K562 (cell line): ENCODE data around the gene CPED1. TPM values are rescaled to one million over a fixed set of nuclear protein-coding genes. Genes with fewer than 3 reads are reported as not detected.
A peak's percentile ranks its signal among the peaks of the same experiment; 100 is the strongest.

Source experiments
- ADNP ChIP-seq: fragments of 200-800 bp; sonication (Bioruptor generic); IDR thresholded peaks from 2 replicates; pipeline ENCODE4 v1.6.1; 2016; ENCODE audit warnings: missing genetic modification characterization, missing compliant biosample characterization
- BRF1 ChIP-seq: IDR thresholded peaks from 3 replicates; pipeline ENCODE4 v1.6.1; 2011; ENCODE audit warnings: borderline replicate concordance, mild to moderate bottlenecking; ENCODE audit not compliant: insufficient read length; ENCODE audit errors: extremely low read depth
- DMBX1 ChIP-seq: fragments of 250-450 bp; sonication (Bioruptor Pico); IDR thresholded peaks from 2 replicates; pipeline ENCODE4 v1.8.0; 2022; ENCODE audit warnings: inconsistent platforms, mild to moderate bottlenecking, moderate library complexity, borderline replicate concordance
- DPF2 ChIP-seq: fragments of 450-650 bp; IDR thresholded peaks from 2 replicates; pipeline ENCODE4 v1.6.1; 2016
- ERF ChIP-seq: fragments of 450-650 bp; formaldehyde crosslinking; IDR thresholded peaks from 2 replicates; pipeline ENCODE4 v1.4.0; 2020; ENCODE audit warnings: mild to moderate bottlenecking, mixed read lengths
- KDM2B ChIP-seq: fragments of 250-450 bp; sonication (Bioruptor Pico); IDR thresholded peaks from 2 replicates; pipeline ENCODE4 v1.8.0; 2021; ENCODE audit warnings: mild to moderate bottlenecking, moderate library complexity
- L3MBTL2 ChIP-seq: fragments of 450-650 bp; IDR thresholded peaks from 2 replicates; pipeline ENCODE4 v1.6.1; 2016; ENCODE audit warnings: mild to moderate bottlenecking, moderate library complexity
- NR1H2 ChIP-seq: sonication (generic); formaldehyde crosslinking; IDR thresholded peaks from 2 replicates; pipeline ENCODE4 v1.4.0; 2020; ENCODE audit warnings: mild to moderate bottlenecking, missing genetic modification reagents
- NR2C2 ChIP-seq, 2 experiments: fragments of 200-800 bp in 1 of 2; sonication (Bioruptor generic) in 1 of 2; sonication (generic) in 1 of 2; formaldehyde crosslinking in 1 of 2; IDR thresholded peaks; 2 replicates each; pipeline versions ENCODE4 v1.6.1 to v1.8.0; 2016 to 2022; ENCODE audit warnings: mild to moderate bottlenecking in 1 of 2, missing compliant biosample characterization in 1 of 2, missing genetic modification characterization in 1 of 2, missing genetic modification reagents in 1 of 2
- NR2F6 ChIP-seq: fragments of 450-650 bp; formaldehyde crosslinking; IDR thresholded peaks from 2 replicates; pipeline ENCODE4 v1.4.0; 2020; ENCODE audit warnings: mild to moderate bottlenecking
- PHF8 ChIP-seq: fragments of 200-600 bp; sonication (generic); IDR thresholded peaks from 2 replicates; pipeline ENCODE4 v1.6.1; 2012; ENCODE audit warnings: mixed run types, mild to moderate bottlenecking, inconsistent platforms, low read length, moderate library complexity, borderline replicate concordance
- RBM22 ChIP-seq: fragments of 200-400 bp; formaldehyde crosslinking; IDR thresholded peaks from 2 replicates; pipeline ENCODE4 v1.6.1; 2018; ENCODE audit warnings: low read length, low read depth; ENCODE audit not compliant: poor library complexity, severe bottlenecking
- SAP30 ChIP-seq: fragments of 200-600 bp; sonication (generic); IDR thresholded peaks from 2 replicates; pipeline ENCODE4 v1.6.1; 2012; ENCODE audit warnings: borderline replicate concordance, low read depth, mild to moderate bottlenecking, moderate library complexity, low read length, control low read depth, inconsistent platforms; ENCODE audit not compliant: insufficient read depth, poor library complexity, severe bottlenecking
- SIRT6 ChIP-seq: IDR thresholded peaks from one replicate; pipeline ENCODE4 v1.6.1; 2012; ENCODE audit warnings: low read depth, mild to moderate bottlenecking, control low read depth, inconsistent platforms, low read length, moderate library complexity
- TARDBP ChIP-seq: fragments of 450-650 bp; IDR thresholded peaks from 2 replicates; pipeline ENCODE4 v1.6.1; 2016
- TBP ChIP-seq: optimal IDR thresholded peaks from 2 replicates; pipeline ENCODE3; 2011; ENCODE audit warnings: low read depth, low read length, improper control_type of control experiment
- ZFPM2 ChIP-seq: fragments of 250-450 bp; sonication (Bioruptor Pico); IDR thresholded peaks from 2 replicates; pipeline ENCODE4 v1.5.1; 2022; ENCODE audit warnings: mild to moderate bottlenecking
- ZKSCAN1 ChIP-seq: fragments of 150-350 bp; IDR thresholded peaks from 2 replicates; pipeline ENCODE4 v1.6.1; 2016; ENCODE audit warnings: low read depth, low read length
- ZNF780A ChIP-seq: fragments of 250-450 bp; sonication (Bioruptor Pico); IDR thresholded peaks from 2 replicates; pipeline ENCODE4 v1.5.0; 2021; ENCODE audit warnings: mild to moderate bottlenecking
- polyA plus RNA-seq, 8 experiments: library from polyadenylated mRNA; depleted of rRNA in 4 of 8; stranded (reverse) in 5 of 8; unstranded in 3 of 8; fragments of >200 nt; fragmentation: Nextera tagmentation in 2 of 8; fragmentation: Illumina TruSeq in 1 of 8; extraction: Ambion mirVana in 2 of 8; extraction: Trizol in 1 of 8; gene quantifications; 2 replicates each; pipeline versions ENCODE4 v1.2.1 to v1.2.3, GENCODE V29; 2011 to 2014; ENCODE audit warnings: inconsistent platforms in 1 of 8, missing spikeins in 1 of 8
- total RNA-seq, 7 experiments: library from RNA; depleted of rRNA in 6 of 7; stranded (reverse); fragments of >200 nt in 6 of 7; fragmentation: Illumina TruSeq in 2 of 7; extraction: Trizol in 2 of 7; gene quantifications; 2 replicates each; pipeline versions ENCODE4 v1.2.1 to v1.2.3, GENCODE V29; 2011 to 2021; ENCODE audit warnings: low replicate concordance in 1 of 7
- TF ChIP-seq, protein P1 (sequence below), 2 experiments: fragments of 150-350 bp in 1 of 2; IDR thresholded peaks; 2 replicates each; pipeline ENCODE4 v1.6.1; 2012 to 2016; ENCODE audit warnings: low read depth in 2 of 2, low read length in 2 of 2, mild to moderate bottlenecking in 1 of 2, moderate library complexity in 1 of 2
- TF ChIP-seq, protein P2 (sequence below): fragments of 250-450 bp; sonication (Bioruptor Pico); IDR thresholded peaks from 2 replicates; pipeline ENCODE4 v1.4.0; 2020; ENCODE audit warnings: mild to moderate bottlenecking, moderate library complexity
- TF ChIP-seq, protein P3 (sequence below): fragments of 250-450 bp; sonication (Bioruptor Pico); IDR thresholded peaks from 2 replicates; pipeline ENCODE4 v1.8.0; 2021; ENCODE audit warnings: moderate library complexity, mild to moderate bottlenecking, inconsistent platforms

CPED1 gene
- total and polyA plus RNA-seq, 9 of the 15 experiments (the other 6 are each of a cell fraction or from before 2014, with no cell fraction given), result 195 to 393 (median 290) TPM

DNA sequence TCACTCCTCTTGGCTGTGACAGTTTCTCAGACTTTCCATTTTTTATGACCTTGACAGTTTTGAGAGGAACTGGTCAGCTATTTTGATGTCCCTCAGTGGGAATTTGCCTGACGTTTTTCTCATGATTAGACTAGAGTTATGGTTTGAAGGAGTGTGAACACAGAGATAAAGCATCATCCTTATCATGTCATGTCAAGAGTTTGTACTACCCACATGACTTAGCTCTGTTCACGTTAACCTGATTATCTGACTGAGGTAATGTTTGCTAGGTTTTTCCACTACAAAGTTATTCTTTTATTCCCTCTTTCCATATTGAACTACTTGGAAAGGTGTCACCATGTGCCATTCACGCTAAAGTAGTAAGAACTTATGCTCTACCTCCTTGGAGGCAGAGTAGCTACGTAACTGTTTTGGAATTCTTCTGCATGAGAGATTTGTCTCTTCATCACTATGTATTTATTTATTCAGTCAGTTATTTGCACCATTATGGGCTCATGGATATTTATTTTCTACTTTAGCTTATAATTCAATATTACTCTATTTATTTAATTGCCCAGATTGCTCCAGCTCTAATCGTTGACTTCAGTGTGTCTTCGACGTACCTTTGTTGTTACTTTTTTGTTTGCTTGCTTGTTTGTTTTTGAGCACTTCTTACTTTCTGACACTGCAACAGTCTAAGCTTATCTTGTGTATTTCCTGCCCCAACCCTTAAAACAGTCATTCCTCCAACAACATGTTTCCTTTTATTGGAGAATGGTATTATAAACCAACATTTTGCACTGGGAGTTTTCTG is 50.4 kb downstream of the CPED1 start (continued):
- TF ChIP-seq ERF (CRISPR knock-in tag) (no peak; the same call in 1 of the 2 replicates), DMBX1 (CRISPR knock-in tag) (peak; percentile 96), TARDBP (peak; percentile 89), BRF1 (no peak), ZKSCAN1 (no peak), SAP30 (no peak), KDM2B (CRISPR knock-in tag) (0 out of 2 replicates have a peak, but pooled peaks have one; percentile 9), ZNF780A (CRISPR knock-in tag) (no peak), ZFPM2 (CRISPR knock-in tag) (no peak), SIRT6 (no peak), NR2C2 (CRISPR knock-in tag; IDR thresholded peaks at IDR 0.05) (0 out of 2 replicates have a peak, but pooled peaks have one; percentile 23), NR2C2 (tag; IDR thresholded peaks at IDR 0.05) (peak; percentile 70; the same call in 1 of the 2 replicates), TBP (peak; percentile 34), NR1H2 (CRISPR knock-in tag) (no peak), ADNP (tag) (peak; percentile 77), RBM22 (no peak), PHF8 (no peak), DPF2 (peak; percentile 100), L3MBTL2 (peak; percentile 96), NR2F6 (0 out of 2 replicates have a peak, but pooled peaks have one; percentile 54)
- TF ChIP-seq, protein P1, sequence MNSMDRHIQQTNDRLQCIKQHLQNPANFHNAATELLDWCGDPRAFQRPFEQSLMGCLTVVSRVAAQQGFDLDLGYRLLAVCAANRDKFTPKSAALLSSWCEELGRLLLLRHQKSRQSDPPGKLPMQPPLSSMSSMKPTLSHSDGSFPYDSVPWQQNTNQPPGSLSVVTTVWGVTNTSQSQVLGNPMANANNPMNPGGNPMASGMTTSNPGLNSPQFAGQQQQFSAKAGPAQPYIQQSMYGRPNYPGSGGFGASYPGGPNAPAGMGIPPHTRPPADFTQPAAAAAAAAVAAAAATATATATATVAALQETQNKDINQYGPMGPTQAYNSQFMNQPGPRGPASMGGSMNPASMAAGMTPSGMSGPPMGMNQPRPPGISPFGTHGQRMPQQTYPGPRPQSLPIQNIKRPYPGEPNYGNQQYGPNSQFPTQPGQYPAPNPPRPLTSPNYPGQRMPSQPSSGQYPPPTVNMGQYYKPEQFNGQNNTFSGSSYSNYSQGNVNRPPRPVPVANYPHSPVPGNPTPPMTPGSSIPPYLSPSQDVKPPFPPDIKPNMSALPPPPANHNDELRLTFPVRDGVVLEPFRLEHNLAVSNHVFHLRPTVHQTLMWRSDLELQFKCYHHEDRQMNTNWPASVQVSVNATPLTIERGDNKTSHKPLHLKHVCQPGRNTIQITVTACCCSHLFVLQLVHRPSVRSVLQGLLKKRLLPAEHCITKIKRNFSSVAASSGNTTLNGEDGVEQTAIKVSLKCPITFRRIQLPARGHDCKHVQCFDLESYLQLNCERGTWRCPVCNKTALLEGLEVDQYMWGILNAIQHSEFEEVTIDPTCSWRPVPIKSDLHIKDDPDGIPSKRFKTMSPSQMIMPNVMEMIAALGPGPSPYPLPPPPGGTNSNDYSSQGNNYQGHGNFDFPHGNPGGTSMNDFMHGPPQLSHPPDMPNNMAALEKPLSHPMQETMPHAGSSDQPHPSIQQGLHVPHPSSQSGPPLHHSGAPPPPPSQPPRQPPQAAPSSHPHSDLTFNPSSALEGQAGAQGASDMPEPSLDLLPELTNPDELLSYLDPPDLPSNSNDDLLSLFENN (IDR thresholded peaks at IDR 0.05; ENCODE audit: low read depth in 2 of 2, low read length in 2 of 2), result peak in 1 of 2 experiments; percentile 97; a peak in 2 of 4 replicates
- TF ChIP-seq, protein P2, sequence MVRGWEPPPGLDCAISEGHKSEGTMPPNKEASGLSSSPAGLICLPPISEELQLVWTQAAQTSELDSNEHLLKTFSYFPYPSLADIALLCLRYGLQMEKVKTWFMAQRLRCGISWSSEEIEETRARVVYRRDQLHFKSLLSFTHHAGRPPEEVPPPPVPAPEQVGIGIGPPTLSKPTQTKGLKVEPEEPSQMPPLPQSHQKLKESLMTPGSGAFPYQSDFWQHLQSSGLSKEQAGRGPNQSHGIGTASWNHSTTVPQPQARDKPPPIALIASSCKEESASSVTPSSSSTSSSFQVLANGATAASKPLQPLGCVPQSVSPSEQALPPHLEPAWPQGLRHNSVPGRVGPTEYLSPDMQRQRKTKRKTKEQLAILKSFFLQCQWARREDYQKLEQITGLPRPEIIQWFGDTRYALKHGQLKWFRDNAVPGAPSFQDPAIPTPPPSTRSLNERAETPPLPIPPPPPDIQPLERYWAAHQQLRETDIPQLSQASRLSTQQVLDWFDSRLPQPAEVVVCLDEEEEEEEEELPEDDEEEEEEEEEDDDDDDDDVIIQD, result 0 out of 2 replicates have a peak, but pooled peaks have one; percentile 65
- TF ChIP-seq, protein P3, sequence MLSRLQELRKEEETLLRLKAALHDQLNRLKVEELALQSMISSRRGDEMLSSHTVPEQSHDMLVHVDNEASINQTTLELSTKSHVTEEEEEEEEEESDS (CRISPR knock-in tag), result no peak
